Stimulated activated naive CD8-positive, alpha-beta T cell treated with anti-CD3 and anti-CD28 coated beads, Interleukin-15, Interleukin-2, amounts not matched to agents 100 ng/mL and 50 ng/mL, for 24 hours (primary cell): ENCODE results near the gene FIGLA.

ENCODE experiments used
- H3K27ac Mint-ChIP-seq: one replicate; pipeline ENCODE4 v1.8.0; 2021; ENCODE audit warnings: mild to moderate bottlenecking, mixed read lengths
- H3K27me3 Mint-ChIP-seq: one replicate; pipeline ENCODE4 v1.8.0; 2021; ENCODE audit warnings: mixed read lengths
- H3K36me3 Mint-ChIP-seq: one replicate; pipeline ENCODE4 v1.8.0; 2021; ENCODE audit warnings: low read depth, mixed read lengths
- H3K4me1 Mint-ChIP-seq: one replicate; pipeline ENCODE4 v1.8.0; 2021; ENCODE audit warnings: low read depth, mixed read lengths
- H3K4me3 Mint-ChIP-seq: one replicate; pipeline ENCODE4 v1.8.0; 2021; ENCODE audit warnings: mild to moderate bottlenecking, mixed read lengths
- H3K9me3 Mint-ChIP-seq: one replicate; pipeline ENCODE4 v1.8.0; 2021; ENCODE audit warnings: mixed read lengths

The FIGLA gene

DNA sequence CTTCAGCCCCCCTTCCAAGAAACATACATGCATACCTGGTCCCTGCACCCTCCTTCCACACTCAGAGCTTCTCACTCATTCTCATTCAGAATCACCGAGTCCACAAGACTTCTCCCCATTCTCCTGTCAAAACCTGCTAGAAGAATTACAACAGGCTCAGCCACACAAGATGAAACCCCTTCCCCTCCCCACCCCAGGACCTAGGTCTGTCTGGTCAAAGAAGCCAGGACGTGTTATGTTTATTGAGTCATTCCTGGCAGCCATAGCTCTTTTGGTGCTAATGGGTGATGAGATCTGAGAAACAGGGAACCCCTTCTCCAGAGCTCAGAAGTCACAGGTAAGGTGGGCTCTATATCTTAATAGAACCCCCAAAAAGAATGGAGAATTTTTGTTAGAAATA lies 21.0 kb downstream of the FIGLA start:
- Mint-ChIP-seq H3K27ac (no peak overlapping the region), H3K4me1 (peaks cover 11% of the 10 kb centered on the region), H3K36me3 (no peaks in the 10 kb centered on the region), H3K27me3 (peaks cover 58% of the 10 kb centered on the region), H3K9me3 (peaks cover 4% of the 10 kb centered on the region), H3K4me3 (no peak overlapping the region)

DNA sequence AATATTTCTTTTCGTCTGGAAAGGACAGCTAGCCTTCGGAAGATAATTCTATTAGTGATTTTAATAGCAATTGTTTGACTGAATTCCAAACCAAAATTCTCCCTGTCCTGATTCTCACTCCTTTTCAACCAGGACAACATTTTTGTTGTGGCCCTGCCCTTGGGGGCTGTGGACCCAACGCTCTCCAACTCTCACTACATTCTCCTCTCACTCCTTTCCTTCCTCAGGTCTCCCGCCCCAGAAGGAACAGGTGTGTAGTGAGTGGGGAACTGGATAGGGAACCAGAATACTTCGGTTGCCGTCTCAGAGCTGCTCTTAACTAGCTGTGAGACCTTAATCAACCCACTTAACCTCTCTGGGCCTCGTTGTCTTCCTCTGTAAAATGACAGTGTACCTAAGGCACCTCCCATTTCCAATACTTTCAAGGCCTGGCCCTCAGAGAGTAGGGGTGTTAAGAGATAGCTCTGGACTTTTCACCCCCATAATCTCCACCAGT lies 21.8 kb downstream of the FIGLA start:
- H3K36me3 Mint-ChIP-seq: no peaks in the 10 kb centered on the region
- peak overlapping the region; percentile 63 for H3K27ac Mint-ChIP-seq
- peaks cover 9% of the 10 kb centered on the region for H3K4me1 Mint-ChIP-seq
- H3K27me3 Mint-ChIP-seq: peaks cover 51% of the 10 kb centered on the region
- peak overlapping the region; percentile 75 for H3K4me3 Mint-ChIP-seq
- peaks cover 2% of the 10 kb centered on the region for H3K9me3 Mint-ChIP-seq

DNA sequence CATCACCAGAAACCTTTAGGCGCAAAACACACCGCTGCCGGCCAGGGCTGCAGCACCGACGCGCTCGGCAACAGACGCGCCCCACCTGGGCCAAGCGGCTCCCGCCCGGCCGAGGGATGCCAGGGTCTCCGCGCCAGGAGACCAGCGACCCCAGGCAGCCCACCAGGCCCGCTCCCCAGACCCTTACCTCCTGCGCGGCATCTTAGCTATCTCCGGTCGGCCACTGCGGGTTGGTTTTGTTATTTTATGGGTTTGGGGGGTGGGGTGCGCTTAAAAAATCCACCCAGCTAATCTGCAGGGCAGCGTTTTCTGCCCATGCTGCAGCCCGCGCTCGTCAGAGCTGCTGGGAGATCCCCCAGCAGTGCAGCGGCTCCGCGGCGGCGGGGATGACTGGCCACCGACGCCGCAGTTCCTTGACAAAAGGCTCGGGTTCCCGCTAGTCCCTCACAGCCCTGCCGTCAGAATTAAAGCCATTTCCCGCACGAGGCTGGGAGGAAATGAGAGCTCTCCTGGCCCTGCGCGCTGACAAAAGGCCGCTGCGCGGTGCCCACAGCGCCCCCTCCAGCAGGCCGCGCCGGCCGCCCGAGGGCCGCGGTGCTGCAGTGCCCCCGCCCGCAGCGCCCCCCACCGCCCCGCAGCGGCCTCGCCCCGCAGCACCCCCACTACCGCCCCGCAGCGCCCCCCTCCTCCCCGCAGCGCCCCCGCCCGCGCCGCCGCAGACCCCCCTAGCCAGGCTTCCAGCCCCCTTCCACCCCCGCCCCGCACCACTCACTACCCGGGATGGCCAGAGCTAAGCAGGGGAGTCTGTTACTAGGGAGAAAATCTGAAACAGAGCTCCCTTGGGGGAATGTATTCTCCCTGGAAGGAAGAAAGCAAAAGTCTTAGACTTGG lies 22.5 kb downstream of the FIGLA start, which contains the start of gene ADD2:
ADD2 (minus strand) TSS at position 502 of the 891 bp plus-strand sequence. CDS start 61,792 bp downstream, outside the sequence.
- Mint-ChIP-seq H3K4me3 (peak within 1 kb of the TSS; percentile 85), H3K27me3 (peaks cover 44% of the 10 kb centered on the region), H3K27ac (peak within 1 kb of the TSS; percentile 71), H3K9me3 (no peaks in the 10 kb centered on the region), H3K4me1 (peaks cover 8% of the 10 kb centered on the region), H3K36me3 (no peaks in the 10 kb centered on the region)

GRCh38 chr2:70767079-70767698 lies 23.3 kb downstream of the FIGLA start:
- peaks cover 38% of the 10 kb centered on the region for H3K27me3 Mint-ChIP-seq
- peaks cover 8% of the 10 kb centered on the region for H3K4me1 Mint-ChIP-seq
- peak overlapping the region; percentile 16 for H3K27ac Mint-ChIP-seq
- no peaks in the 10 kb centered on the region for H3K9me3 Mint-ChIP-seq
- H3K4me3 Mint-ChIP-seq: peak overlapping the region; percentile 85
- H3K36me3 Mint-ChIP-seq: no peaks in the 10 kb centered on the region

GRCh38 chr2:70766357-70767078 lies 23.9 kb downstream of the FIGLA start:
- Mint-ChIP-seq H3K9me3 (no peaks in the 10 kb centered on the region), H3K4me1 (peaks cover 8% of the 10 kb centered on the region), H3K36me3 (no peaks in the 10 kb centered on the region), H3K27me3 (peaks cover 34% of the 10 kb centered on the region), H3K4me3 (peak overlapping the region; percentile 77), H3K27ac (peak overlapping the region; percentile 16)

DNA sequence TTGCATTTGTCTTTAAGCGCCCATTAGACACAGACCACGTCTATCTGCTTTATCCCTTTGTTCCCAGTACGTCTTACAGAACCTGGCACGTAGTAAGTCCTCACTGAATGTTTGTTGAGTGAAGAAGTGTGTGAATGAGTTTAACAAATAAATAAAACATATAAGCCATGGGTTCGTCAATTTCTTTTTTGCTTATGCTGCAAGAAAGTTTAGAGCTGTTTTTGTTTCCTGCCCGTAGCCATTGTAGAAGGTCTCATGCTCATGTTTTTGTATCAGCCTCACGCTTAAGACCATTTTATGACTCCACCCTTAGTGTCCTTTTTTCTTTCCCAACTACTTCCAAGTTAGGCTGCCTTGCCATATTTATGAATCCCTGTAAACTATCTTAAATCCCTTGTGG lies 24.9 kb downstream of the FIGLA start:
- H3K27ac Mint-ChIP-seq: no peak overlapping the region
- no peaks in the 10 kb centered on the region for H3K36me3 Mint-ChIP-seq
- no peak overlapping the region for H3K4me3 Mint-ChIP-seq
- no peaks in the 10 kb centered on the region for H3K9me3 Mint-ChIP-seq
- peaks cover 34% of the 10 kb centered on the region for H3K27me3 Mint-ChIP-seq
- H3K4me1 Mint-ChIP-seq: peaks cover 8% of the 10 kb centered on the region

- Mint-ChIP-seq H3K4me3 (no peak overlapping the region), H3K9me3 (no peaks in the 10 kb centered on the region), H3K27ac (no peak overlapping the region), H3K27me3 (peaks cover 18% of the 10 kb centered on the region), H3K4me1 (no peaks in the 10 kb centered on the region), H3K36me3 (no peaks in the 10 kb centered on the region)
Observed at GRCh38 chr2:70759446-70759845, 31.0 kb downstream of the FIGLA start.

DNA sequence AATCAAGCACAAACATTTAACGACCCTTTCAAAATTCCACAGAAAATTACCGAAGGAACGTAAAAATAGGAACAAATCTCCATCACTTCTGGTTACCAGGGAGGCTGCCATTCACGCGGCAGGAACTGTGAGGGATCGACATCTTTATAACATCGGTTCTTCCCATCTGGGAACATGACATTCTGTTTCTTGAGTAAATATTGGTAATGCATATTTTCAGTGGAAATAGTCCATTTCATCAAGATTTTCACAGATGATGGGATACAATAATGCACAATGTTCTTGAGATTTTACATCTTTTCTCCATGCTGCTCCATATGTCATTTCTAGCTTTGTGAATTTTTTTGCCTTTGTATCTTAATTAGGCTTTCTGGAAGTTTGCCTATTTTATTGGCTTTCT lies 32.5 kb downstream of the FIGLA start:
- no peaks in the 10 kb centered on the region for H3K4me1 Mint-ChIP-seq
- no peaks in the 10 kb centered on the region for H3K36me3 Mint-ChIP-seq
- H3K27me3 Mint-ChIP-seq: peaks cover 17% of the 10 kb centered on the region
- no peaks in the 10 kb centered on the region for H3K9me3 Mint-ChIP-seq
- no peak overlapping the region for H3K4me3 Mint-ChIP-seq
- no peak overlapping the region for H3K27ac Mint-ChIP-seq

DNA sequence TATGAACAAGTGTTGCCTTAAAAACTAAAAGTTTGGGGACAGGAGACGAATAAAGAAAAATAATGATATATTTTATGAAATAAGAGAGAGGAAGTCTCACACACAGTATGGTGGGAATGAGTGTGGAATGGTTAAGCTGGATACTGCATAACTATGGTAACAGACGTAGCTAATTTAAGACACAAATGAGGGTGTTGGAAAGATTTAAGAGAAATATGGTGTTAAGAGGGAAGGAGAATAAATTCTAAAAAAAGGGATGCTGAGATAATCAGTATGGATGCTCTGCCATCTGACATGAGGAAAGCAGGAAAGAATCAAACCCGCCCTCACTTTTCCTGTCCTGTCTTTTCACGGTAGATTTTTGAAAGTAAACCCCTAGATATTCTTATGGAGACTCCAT lies 33.1 kb downstream of the FIGLA start:
- Mint-ChIP-seq H3K36me3 (no peaks in the 10 kb centered on the region), H3K27ac (no peak overlapping the region), H3K27me3 (peaks cover 17% of the 10 kb centered on the region), H3K4me1 (no peaks in the 10 kb centered on the region), H3K4me3 (no peak overlapping the region), H3K9me3 (no peaks in the 10 kb centered on the region)

GRCh38 chr2:70756128-70756527 lies 34.3 kb downstream of the FIGLA start:
- Mint-ChIP-seq H3K27ac (no peak overlapping the region), H3K27me3 (peaks cover 17% of the 10 kb centered on the region), H3K36me3 (no peaks in the 10 kb centered on the region), H3K9me3 (no peaks in the 10 kb centered on the region), H3K4me1 (no peaks in the 10 kb centered on the region), H3K4me3 (no peak overlapping the region)

GRCh38 chr2:70753902-70754301 lies 36.5 kb downstream of the FIGLA start:
- peaks cover 22% of the 10 kb centered on the region for H3K27me3 Mint-ChIP-seq
- H3K36me3 Mint-ChIP-seq: no peaks in the 10 kb centered on the region
- no peak overlapping the region for H3K4me3 Mint-ChIP-seq

GRCh38 chr2:70753031-70753430 lies 37.4 kb downstream of the FIGLA start:
- H3K27me3 Mint-ChIP-seq: peaks cover 20% of the 10 kb centered on the region
- H3K4me3 Mint-ChIP-seq: no peak overlapping the region
- no peaks in the 10 kb centered on the region for H3K9me3 Mint-ChIP-seq
- no peaks in the 10 kb centered on the region for H3K4me1 Mint-ChIP-seq
- no peak overlapping the region for H3K27ac Mint-ChIP-seq
- no peaks in the 10 kb centered on the region for H3K36me3 Mint-ChIP-seq

More at GRCh38 chr2:70753902-70754301, 36.5 kb downstream of the FIGLA start:
- no peaks in the 10 kb centered on the region for H3K4me1 Mint-ChIP-seq
- no peaks in the 10 kb centered on the region for H3K9me3 Mint-ChIP-seq
- H3K27ac Mint-ChIP-seq: no peak overlapping the region

DNA sequence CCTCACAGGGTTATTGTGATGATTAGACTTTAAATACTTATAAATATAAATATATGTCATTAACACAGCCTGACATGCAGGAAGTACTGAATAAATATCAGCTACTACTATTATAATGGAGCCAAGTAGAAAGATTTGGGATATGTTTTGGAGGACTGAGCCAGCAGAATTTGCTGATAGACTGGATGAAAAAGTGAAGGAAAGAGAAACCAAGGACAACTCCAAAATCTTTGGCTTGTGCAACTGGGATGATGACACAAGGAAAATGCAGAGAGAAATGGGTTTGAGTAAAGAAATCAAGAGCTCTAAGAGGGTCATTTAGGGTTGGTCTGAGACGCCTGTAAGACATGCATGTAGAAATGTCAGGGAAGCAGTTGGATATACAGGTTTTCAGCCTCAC lies 38.0 kb downstream of the FIGLA start:
- Mint-ChIP-seq H3K27me3 (peaks cover 14% of the 10 kb centered on the region), H3K9me3 (peaks cover 2% of the 10 kb centered on the region), H3K4me3 (no peak overlapping the region), H3K36me3 (no peaks in the 10 kb centered on the region), H3K4me1 (peaks cover 2% of the 10 kb centered on the region), H3K27ac (no peak overlapping the region)

DNA sequence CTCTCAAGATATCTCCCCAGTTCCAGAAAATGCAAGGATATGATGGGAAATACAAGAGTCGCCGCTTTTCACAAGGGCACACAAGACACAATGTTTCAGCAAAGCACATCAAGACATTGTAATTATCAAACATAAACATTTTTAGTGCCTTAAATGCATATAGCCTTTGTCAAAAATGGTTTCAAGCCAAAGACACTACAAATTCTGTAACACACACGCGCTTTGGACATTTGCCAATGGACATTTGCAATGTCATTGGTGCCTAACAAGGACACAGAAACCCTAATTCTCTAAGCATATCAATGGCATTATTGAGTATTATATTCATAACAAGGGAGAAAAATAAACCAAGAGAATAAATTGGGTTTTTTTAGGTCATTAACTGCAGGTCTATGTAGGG lies 38.6 kb downstream of the FIGLA start:
- H3K27ac Mint-ChIP-seq: no peak overlapping the region
- H3K27me3 Mint-ChIP-seq: peaks cover 12% of the 10 kb centered on the region
- peaks cover 4% of the 10 kb centered on the region for H3K4me1 Mint-ChIP-seq
- peaks cover 5% of the 10 kb centered on the region for H3K9me3 Mint-ChIP-seq
- no peaks in the 10 kb centered on the region for H3K36me3 Mint-ChIP-seq
- H3K4me3 Mint-ChIP-seq: no peak overlapping the region

DNA sequence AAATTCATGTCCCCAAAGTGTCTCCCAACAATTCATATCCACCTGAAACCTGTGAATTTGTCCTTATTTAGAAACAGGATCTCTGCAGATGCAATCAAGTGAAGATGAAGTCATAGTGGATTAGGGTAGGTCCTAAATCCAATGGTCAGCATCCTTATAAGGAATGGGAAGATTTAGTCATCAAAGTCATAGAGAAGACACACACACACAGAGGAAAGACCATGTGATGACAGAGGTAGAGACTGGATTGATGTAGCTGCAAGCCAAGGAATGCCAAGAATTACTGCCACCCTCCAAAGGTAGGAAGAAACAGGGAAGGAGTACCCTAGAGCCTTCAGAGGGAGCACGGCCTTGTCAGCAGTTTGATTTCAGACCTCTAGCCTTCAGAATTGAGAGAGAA lies 40.1 kb downstream of the FIGLA start:
- H3K4me3 Mint-ChIP-seq: no peak overlapping the region
- H3K9me3 Mint-ChIP-seq: peaks cover 5% of the 10 kb centered on the region
- H3K4me1 Mint-ChIP-seq: peaks cover 4% of the 10 kb centered on the region
- H3K36me3 Mint-ChIP-seq: no peaks in the 10 kb centered on the region
- H3K27ac Mint-ChIP-seq: no peak overlapping the region
- peaks cover 5% of the 10 kb centered on the region for H3K27me3 Mint-ChIP-seq
